Esophagus muscularis mucosa (tissue), 4 donors: ENCODE measurements around the gene SST. TPM values are rescaled to one million over a fixed set of nuclear protein-coding genes. Genes with fewer than 3 reads are reported as not detected.

ENCODE experiments used
- DNase-seq: peaks from one replicate; pipeline ENCODE4 v3.0.0-alpha.2; 2017; ENCODE audit errors: extremely low spot score
- H3K27ac ChIP-seq, 4 donors: fragments of 200-600 bp; sonication (generic); replicated peaks in 1 of 4; 1 replicate in 3 of 4; 2 replicates in 1 of 4; pipeline ENCODE4 v1.5.1; 2016 to 2019; ENCODE audit warnings: mild to moderate bottlenecking in 1 of 4
- H3K27me3 ChIP-seq, 4 donors: fragments of 200-600 bp; sonication (generic); one replicate each; pipeline versions ENCODE4 v1.5.1 to v1.6.0; 2016 to 2019
- H3K36me3 ChIP-seq, 4 donors: fragments of 200-600 bp; sonication (generic); one replicate each; pipeline ENCODE4 v1.5.1; 2016 to 2019
- H3K4me1 ChIP-seq, 4 donors: fragments of 200-600 bp; sonication (generic); one replicate each; pipeline ENCODE4 v1.5.1; 2016 to 2019
- H3K4me3 ChIP-seq, 4 donors: fragments of 200-600 bp; sonication (generic); 1 replicate in 2 of 4; 2 replicates in 2 of 4; pipeline ENCODE4 v1.5.1; 2016 to 2019; ENCODE audit warnings: mild to moderate bottlenecking in 4 of 4, moderate library complexity in 1 of 4
- H3K9me3 ChIP-seq, 4 donors: fragments of 200-600 bp; sonication (generic); 1 replicate in 3 of 4; 2 replicates in 1 of 4; pipeline ENCODE4 v1.5.1; 2016 to 2019
- CTCF ChIP-seq, 3 experiments: fragments of 200-600 bp in 2 of 3; fragments of 450-650 bp in 1 of 3; sonication (generic) in 2 of 3; IDR thresholded peaks; one replicate each; pipeline ENCODE4 v1.5.1; 2017 to 2019; ENCODE audit warnings: antibody characterized with exemption in 3 of 3, mild to moderate bottlenecking in 2 of 3, moderate library complexity in 1 of 3
- EP300 ChIP-seq: sonication (generic); formaldehyde crosslinking; IDR thresholded peaks from one replicate; pipeline ENCODE4 v1.6.1; 2017; ENCODE audit warnings: antibody characterized with exemption
- POLR2A ChIP-seq: fragments of 450-650 bp; IDR thresholded peaks from one replicate; pipeline ENCODE4 v1.6.1; 2017; ENCODE audit warnings: antibody characterized with exemption, moderate library complexity, mild to moderate bottlenecking, low read depth
- POLR2AphosphoS5 ChIP-seq, 2 donors: sonication (generic); formaldehyde crosslinking; IDR thresholded peaks; one replicate each; pipeline ENCODE4 v1.6.1; 2017; ENCODE audit warnings: antibody characterized with exemption in 2 of 2
- WGBS: methylation state at CpG from one replicate; pipeline ENCODE4 v1.1.5; 2018; 5-methylcytosine and 5-hydroxymethylcytosine counted together
- intact Hi-C: fragments of 100-400 bp; cut with DNase I; formaldehyde crosslinking; loops from one replicate; pipeline ENCODE4 v1.15.1; 2023
- total RNA-seq, 4 donors: library from RNA; depleted of rRNA; stranded (reverse); fragments of >200 nt; gene quantifications; one replicate each; pipeline versions ENCODE4 v1.1.0 to v1.2.1, GENCODE V29; 2016

The SST gene
- total RNA-seq, 4 donors from 2014 or later, result 1.8 to 2.0 TPM; not detected in 2

DNA sequence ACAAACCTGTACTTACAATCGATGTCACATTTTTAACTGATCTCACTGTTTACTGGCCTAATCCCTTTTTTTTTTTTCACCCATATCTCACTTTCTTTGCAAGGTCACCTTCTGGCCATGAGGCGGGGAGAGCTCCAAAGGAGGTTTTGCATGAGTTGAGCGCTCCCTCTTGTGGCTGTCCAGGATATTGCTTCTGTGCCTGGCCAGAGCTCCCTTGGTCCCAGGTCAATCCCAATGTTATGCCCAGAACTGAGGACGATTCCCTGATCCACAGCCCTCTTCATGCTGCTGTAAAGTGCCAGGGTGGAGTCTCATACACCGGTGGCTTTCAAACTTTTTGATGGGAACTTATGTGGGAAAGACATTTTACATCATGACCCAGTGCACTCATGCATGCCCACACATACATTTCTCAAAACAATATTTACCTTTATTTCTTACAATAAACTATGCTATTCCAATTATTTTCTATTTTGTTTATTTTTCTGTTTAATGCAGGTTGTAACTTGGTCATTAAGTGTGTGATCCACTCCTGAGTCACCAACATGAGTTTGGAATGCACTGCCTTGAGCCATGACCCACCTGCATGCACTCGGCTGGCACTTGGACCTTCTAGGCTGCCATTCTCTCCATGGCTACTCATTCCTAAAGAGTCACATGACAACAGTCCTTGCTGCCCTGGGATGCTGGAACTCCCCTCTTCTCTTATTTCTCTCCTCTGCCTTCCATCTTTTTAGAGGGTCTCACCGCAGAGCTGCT, 9.6 kb upstream of the SST start:
- DNase-seq, result peak; percentile 92
- Histone ChIP-seq H3K27ac (no peak overlapping the region), H3K4me1 (peaks cover 0 to 11% (median 4%) of the 10 kb centered on the region in 4 donors), H3K9me3 (peaks cover 0 to 4% (median 0%) of the 10 kb centered on the region in 4 donors), H3K27me3 (no peaks in the 10 kb centered on the region), H3K36me3 (no peaks in the 10 kb centered on the region), H3K4me3 (no peak overlapping the region)
- TF ChIP-seq EP300 (no peak), POLR2AphosphoS5 (IDR thresholded peaks at IDR 0.05) (no peak), CTCF (IDR thresholded peaks at IDR 0.05) (peak; percentile 89 to 94 (median 94))
- intact Hi-C loops, result loop anchor here (1.0 to 2.0 kb wide), 2 partner anchors 361 to 459 kb away; no protein-coding TSS in a partner anchor
- WGBS, result 28% methylated on average over 7 of the region's 7 CpGs

DNA sequence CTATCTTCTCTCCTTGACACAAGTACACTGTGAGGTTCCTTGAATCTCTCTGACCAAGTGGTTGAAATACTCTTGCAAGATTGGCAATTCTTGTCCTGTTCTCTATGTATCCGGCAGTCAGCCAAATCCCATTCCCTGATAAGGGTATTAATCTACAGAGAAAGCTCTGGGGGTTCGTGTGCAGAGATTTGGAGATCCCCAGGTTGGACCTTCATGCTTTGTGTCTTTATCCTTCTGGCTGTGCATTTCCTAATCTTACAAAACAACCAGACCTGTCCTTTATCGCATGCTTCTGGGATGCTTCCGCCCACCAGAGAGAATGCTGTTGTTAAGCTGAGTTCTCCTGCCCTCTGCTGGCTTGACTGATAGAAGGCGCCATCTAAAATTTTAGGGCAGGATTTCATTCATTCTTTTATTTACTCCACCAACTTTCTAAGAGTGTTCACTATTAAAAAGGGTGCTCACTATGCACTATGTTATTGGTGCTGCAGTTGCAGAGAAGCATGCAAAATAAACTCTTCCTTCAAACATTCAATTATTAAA, 8.6 kb upstream of the SST start:
- Histone ChIP-seq H3K27ac (no peak overlapping the region), H3K4me1 (peaks cover 0 to 11% (median 4%) of the 10 kb centered on the region in 4 donors), H3K27me3 (no peaks in the 10 kb centered on the region), H3K9me3 (no peaks in the 10 kb centered on the region), H3K36me3 (no peaks in the 10 kb centered on the region), H3K4me3 (no peak overlapping the region)
- 33% methylated on average over 5 of the region's 5 CpGs for WGBS
- intact Hi-C loops, result loop anchor here (1.0 to 2.0 kb wide), 2 partner anchors 359 to 458 kb away; no protein-coding TSS in a partner anchor
- DNase-seq, result peak; percentile 70
- no peak for TF ChIP-seq POLR2A
- TF ChIP-seq CTCF (IDR thresholded peaks at IDR 0.05), result peak; percentile 46 to 55 (median 51)

- peak; percentile 14 for DNase-seq
- no peaks in the 10 kb centered on the region for H3K36me3 ChIP-seq
- intact Hi-C loops, result loop anchor here (2.0 kb wide), 1 partner anchor 457 kb away; no protein-coding TSS in a partner anchor
- WGBS, result 25% methylated on average over 1 of the region's 1 CpG
- H3K4me1 ChIP-seq, result peaks cover 0 to 11% (median 4%) of the 10 kb centered on the region in 4 donors
- no peak for TF ChIP-seq POLR2A
- TF ChIP-seq EP300, result no peak
- no peak for TF ChIP-seq CTCF (IDR thresholded peaks at IDR 0.05)
- TF ChIP-seq POLR2AphosphoS5 (IDR thresholded peaks at IDR 0.05), result no peak
- H3K9me3 ChIP-seq, result no peaks in the 10 kb centered on the region
- H3K27ac ChIP-seq, result no peak overlapping the region
- H3K4me3 ChIP-seq, result no peak overlapping the region
- H3K27me3 ChIP-seq, result peaks cover 0 to 8% (median 0%) of the 10 kb centered on the region in 4 donors
Observed at GRCh38 chr3:187677604-187678003, 7.4 kb upstream of the SST start.

GRCh38 chr3:187673012-187673411, 2.8 kb upstream of the SST start:
- WGBS, result 75% methylated on average over 2 of the region's 3 CpGs
- Histone ChIP-seq H3K36me3 (no peaks in the 10 kb centered on the region), H3K27me3 (peaks cover 0 to 53% (median 8%) of the 10 kb centered on the region in 4 donors), H3K27ac (no peak overlapping the region), H3K4me1 (no peaks in the 10 kb centered on the region), H3K4me3 (no peak overlapping the region), H3K9me3 (no peaks in the 10 kb centered on the region)
- no peak for TF ChIP-seq CTCF (IDR thresholded peaks at IDR 0.05)
- no peak for TF ChIP-seq EP300
- no peak for TF ChIP-seq POLR2A
- no peak for TF ChIP-seq POLR2AphosphoS5 (IDR thresholded peaks at IDR 0.05)
- intact Hi-C loops, result no loop called here
- peak; percentile 60 for DNase-seq
